Effector CD8-positive, alpha-beta T cell (primary cell): ENCODE results near the gene SLITRK3.
"Not testable (repeated sequence)": the region's sequence is repeated elsewhere in the genome, so short reads cannot be mapped to it uniquely, and the experiment has no call there.

ENCODE experiments used
- DNase-seq: peaks from one replicate; lab custom pipeline; 2025; lab: John Stamatoyannopoulos, UW

SLITRK3 gene

GRCh38 chr3:165191491-165191890, 4.7 kb downstream of the SLITRK3 start:
- no peak for DNase-seq

GRCh38 chr3:165188452-165188851, 7.7 kb downstream of the SLITRK3 start:
- DNase-seq = no peak

- DNase-seq = no peak
Observed at GRCh38 chr3:165185707-165186327, 10.4 kb downstream of the SLITRK3 start.

GRCh38 chr3:165181556-165181955, 14.6 kb downstream of the SLITRK3 start:
- DNase-seq = no peak

- DNase-seq = no peak
Observed at GRCh38 chr3:165170236-165170635, 25.9 kb downstream of the SLITRK3 start.

- no peak for DNase-seq
Observed at GRCh38 chr3:165169368-165169767, 26.8 kb downstream of the SLITRK3 start.

- no peak for DNase-seq
Observed at GRCh38 chr3:165162883-165163282, 33.3 kb downstream of the SLITRK3 start.

- DNase-seq = no peak
Observed at GRCh38 chr3:165159760-165160421, 36.3 kb downstream of the SLITRK3 start.

- no peak for DNase-seq
Observed at GRCh38 chr3:165158011-165158410, 38.2 kb downstream of the SLITRK3 start.

GRCh38 chr3:165156757-165157420, 39.3 kb downstream of the SLITRK3 start:
- no peak for DNase-seq

GRCh38 chr3:165148876-165149441, 47.2 kb downstream of the SLITRK3 start:
- DNase-seq = no peak

GRCh38 chr3:165144271-165144670, 51.9 kb downstream of the SLITRK3 start:
- no peak for DNase-seq

GRCh38 chr3:165139918-165140317, 56.3 kb downstream of the SLITRK3 start:
- DNase-seq = not testable (repeated sequence)
